Cerebellar nuclear complex (tissue), 1 donor: ENCODE results near the gene ADARB2.
"Not testable (repeated sequence)": the region's sequence is repeated elsewhere in the genome, so short reads cannot be mapped to it uniquely, and the experiment has no call there.

ENCODE experiments used
- DNase-seq, 2 experiments: peaks; one replicate each; lab custom pipeline; 2025; lab: John Stamatoyannopoulos, UW

The ADARB2 gene

GRCh38 chr10:1229116-1229515 lies 508.2 kb downstream of the ADARB2 start:
- no peak for DNase-seq

DNA sequence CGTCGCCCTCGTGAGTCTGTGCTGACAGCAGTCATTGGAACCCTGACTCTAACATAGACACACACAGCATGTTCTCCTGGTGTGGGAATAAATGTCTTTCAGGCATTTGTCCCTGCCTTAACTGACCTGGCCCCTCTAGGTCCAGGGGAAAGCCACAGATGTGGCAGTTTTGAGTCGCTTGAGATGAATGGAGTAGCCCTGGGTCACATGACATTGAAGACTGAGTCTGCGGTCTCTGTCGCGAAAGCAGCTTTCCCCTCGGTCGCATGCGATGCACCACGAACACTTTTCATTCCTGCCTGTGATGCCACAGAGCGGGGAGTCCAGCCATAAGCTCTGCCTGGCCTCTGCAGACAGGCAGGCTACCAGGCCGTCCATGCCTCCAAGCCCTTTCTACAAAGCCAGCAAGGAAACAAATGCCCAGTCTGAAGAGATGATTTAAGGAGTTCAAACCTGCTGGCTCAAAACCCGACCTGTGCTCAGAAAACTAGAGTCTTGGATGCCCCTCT lies 508.8 kb downstream of the ADARB2 start:
- DNase-seq: no peak

GRCh38 chr10:1227510-1228402 lies 509.6 kb downstream of the ADARB2 start:
- no peak for DNase-seq

GRCh38 chr10:1226907-1227306 lies 510.4 kb downstream of the ADARB2 start:
- DNase-seq: not testable (repeated sequence)

DNA sequence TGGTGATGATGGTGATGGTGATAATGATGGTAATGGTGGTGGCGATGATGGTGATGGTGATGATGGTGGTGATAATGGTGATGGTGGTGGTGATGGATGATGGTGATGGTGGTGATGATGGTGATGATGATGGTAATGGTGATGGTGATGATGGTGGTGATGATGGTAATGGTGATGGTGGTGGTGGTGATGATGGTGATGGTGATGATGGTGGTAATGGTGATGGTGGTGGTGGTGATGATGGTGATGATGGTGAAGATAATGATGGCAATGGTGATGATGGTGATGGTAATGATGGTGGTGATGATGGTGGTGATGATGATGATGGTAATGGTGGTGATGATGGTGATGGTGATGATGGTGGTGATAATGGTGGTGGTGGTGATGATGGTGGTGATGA lies 517.5 kb downstream of the ADARB2 start:
- DNase-seq: not testable (repeated sequence)

DNA sequence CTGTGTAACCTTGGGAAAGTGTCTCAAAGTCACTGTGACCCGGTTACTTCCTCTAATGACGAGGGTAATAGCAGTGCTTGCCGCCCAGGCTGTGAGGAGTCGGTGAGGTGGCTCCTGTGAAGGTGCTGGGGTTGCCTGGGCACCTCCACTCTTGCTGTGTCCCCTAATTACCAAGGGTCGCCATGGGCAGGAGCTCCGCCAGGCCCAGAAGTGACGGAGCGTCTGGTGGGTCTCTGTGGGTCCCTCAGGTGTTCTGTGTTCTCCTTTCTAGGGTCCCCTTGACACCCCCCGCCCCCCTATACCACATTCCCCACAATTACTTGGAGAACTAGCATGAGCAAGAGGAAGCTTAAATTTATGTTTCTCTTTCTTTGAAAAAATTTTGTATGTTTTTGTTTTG lies 519.7 kb downstream of the ADARB2 start:
- no peak for DNase-seq

DNA sequence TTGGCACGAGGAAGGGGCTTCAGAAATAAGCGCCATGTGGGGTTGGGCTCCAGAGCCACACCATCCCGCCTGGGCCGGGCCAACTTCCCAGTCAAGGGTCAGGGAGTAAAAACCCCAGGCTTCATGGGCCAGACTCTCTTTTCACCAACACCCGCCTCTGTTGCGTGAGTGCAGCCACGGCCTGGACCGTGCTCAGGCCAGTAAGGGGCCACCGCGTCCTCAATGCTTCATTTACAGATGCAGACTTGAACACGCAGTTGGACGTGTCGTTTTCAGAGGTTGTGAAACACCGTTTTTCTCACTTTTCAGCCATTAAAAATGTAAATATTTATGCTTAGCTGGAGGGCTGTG lies 520.1 kb downstream of the ADARB2 start:
- no peak for DNase-seq

- DNase-seq: no peak
Observed at GRCh38 chr10:1216574-1217236, 520.6 kb downstream of the ADARB2 start.

DNA sequence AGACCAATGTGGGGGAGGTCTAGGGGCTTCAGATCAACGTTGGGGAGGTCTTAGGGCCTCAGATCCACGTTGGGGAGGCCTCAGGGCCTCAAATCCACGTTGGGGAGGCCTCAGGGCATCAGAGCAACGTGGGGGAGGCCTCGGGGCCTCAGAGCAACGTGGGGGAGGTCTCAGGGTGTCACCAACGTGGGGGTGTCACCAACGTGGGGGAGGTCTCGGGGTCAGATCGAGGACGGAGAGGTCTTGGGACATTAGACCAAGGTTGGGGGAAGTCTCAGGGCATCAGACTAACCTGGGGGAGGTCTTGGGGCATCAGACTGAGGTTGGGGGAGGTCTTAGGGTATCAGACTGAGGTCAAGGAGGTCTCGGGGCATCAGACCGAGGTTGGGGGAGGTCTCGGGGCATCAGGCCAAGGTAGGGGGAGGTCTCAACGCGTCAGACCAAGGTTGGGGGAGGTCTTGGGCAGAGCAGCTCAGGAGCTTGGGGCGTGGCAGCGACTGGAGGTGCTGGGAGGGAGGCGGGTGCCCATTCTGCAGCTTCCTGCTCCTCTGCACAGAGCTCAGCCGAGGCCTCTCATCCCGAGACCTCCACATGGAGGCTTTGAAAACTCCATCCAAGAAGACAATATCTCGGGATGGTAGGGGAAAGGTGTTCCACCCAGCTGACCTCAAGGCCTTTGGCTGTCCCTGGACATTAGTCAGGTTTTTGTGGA lies 521.3 kb downstream of the ADARB2 start:
- no peak for DNase-seq

- DNase-seq: no peak
Observed at GRCh38 chr10:1214882-1215540, 522.3 kb downstream of the ADARB2 start.

GRCh38 chr10:1214071-1214675 lies 523.2 kb downstream of the ADARB2 start:
- DNase-seq: no peak

GRCh38 chr10:1213252-1214070 lies 523.9 kb downstream of the ADARB2 start:
- DNase-seq: no peak

DNA sequence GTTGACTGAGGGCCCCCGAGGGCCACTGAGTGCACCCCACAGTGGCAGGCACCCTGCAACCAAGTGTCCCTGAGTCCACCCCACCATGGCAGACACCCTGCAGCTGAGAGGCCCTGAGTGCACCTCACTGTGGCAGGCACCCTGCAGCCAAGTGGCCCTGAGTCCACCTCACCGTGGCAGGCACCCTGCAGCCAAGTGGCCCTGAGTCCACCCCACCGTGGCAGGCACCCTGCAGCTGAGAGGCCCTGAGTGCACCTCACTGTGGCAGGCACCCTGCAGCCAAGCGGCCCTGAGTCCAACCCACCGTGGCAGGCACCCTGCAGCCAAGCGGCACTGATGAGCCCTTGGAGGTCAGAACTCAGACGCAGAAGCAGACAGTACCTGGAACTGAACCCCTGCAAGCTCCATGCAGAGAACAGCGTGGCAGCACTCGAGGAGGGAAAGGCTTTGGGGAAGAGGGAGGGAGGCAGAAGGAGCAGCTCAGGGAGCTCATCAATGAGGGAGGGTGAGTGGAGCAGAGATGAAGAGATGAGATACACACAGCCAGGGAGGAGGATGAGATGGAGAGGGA lies 524.7 kb downstream of the ADARB2 start:
- no peak for DNase-seq

GRCh38 chr10:1211844-1212570 lies 525.3 kb downstream of the ADARB2 start:
- no peak for DNase-seq

GRCh38 chr10:1210667-1211066 lies 526.7 kb downstream of the ADARB2 start:
- DNase-seq: no peak

DNA sequence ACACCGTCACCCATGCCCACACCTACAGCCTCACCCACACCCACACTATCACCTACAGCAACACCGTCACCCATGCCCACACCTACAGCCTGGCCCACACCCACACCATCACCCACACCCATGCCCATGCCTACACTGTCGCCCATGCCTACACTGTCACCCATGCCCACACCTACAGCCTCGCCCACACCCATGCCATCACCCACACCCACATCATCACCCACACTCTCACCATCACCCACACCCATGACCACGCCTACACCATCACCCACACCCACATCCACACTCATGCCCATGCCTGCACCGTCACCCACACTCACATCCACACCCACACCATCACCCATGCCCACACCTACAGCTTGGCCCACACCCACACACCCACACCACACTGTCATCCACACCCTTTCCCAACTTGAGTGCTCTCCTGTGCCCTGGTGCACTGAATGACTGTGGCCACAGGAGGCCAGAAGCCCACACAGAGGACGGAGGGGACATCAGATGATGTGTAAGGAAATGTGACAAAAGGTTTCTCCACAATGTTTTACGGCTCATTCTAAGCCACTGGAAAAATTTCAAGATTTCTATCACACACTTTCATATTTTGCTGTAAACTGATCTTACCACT lies 527.9 kb downstream of the ADARB2 start:
- DNase-seq: no peak

DNA sequence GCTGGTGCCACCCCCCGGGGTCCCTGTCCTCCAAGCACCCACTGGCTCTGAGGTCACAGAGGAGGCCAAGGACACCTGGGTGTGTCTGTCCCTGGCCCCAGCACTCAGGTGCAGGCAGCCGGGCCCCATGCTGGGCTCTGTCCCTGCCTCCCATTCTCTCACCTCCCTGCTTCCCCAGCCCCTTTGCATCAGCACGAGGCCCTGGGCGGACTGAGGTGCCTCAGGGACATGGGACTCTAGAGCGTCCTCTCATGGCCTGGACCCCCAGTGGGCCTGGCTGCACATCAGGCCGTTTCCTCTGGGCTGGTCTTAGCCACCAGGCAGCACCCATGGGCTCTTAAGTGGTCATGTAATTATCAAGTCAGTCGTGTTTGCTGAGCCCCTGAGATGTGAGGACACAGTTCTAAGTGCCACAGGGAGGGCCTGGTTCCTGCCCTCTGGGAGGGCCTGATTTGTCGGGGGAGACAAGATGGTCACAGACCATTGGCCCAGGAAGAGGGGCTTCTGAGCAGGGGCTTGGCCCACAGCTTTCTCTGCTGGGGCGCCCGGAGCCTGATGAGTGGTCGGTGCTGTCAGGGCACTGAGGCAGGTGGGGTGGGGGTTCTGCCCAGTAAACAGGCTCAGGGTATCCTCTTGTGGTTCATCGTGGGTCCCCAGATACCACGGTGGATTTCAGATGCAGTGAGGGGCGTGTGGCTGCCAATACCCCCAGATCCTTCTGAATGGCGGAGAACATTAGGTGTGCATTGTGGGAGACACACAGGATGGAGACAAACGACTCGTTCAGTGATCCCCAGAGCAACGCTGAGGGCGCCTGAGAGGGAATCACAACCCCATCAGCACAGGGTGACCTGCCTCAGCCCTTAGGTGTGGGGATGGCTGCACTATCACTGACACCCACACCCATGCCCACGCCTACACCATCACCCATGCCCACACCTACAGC lies 528.7 kb downstream of the ADARB2 start:
- no peak for DNase-seq

GRCh38 chr10:1206601-1207000 lies 530.7 kb downstream of the ADARB2 start:
- DNase-seq: no peak
